Naive thymus-derived CD4-positive, alpha-beta T cell (primary cell): ENCODE measurements around the gene DPM3. TPM values are rescaled to one million over a fixed set of nuclear protein-coding genes. Genes with fewer than 3 reads are reported as not detected.
"Not testable (repeated sequence)": the region's sequence is repeated elsewhere in the genome, so short reads cannot be mapped to it uniquely, and the experiment has no call there.

Source experiments
- ATAC-seq: fragments of 150-1000 bp; cut with Tn5 transposase; 2 replicates; pipeline ENCODE4 v1.10.0; 2021; ENCODE audit warnings: mild to moderate bottlenecking, moderate library complexity
- CTCF ChIA-PET: fragments of 350-600 bp; sonication (Branson Sonifier 250); formaldehyde crosslinking; loops from one replicate; lab custom pipeline; 2021; ENCODE audit warnings: antibody characterized with exemption; lab: Charles Lee
- POLR2A ChIA-PET: fragments of 350-600 bp; sonication (Branson Sonifier 250); formaldehyde crosslinking; loops from one replicate; lab custom pipeline; 2021; ENCODE audit warnings: antibody characterized with exemption, inconsistent platforms; lab: Charles Lee
- DNase-seq, 9 donors: peaks; one replicate each; pipeline versions ENCODE4 v3.0.0 to v3.0.0-alpha.2; 2020 to 2022; ENCODE audit warnings: mixed read lengths in 1 of 9
- H3K27ac ChIP-seq: one replicate; pipeline ENCODE4 v1.7.0; 2013; ENCODE audit warnings: mild to moderate bottlenecking, low read depth, low read length, moderate library complexity
- H3K27me3 ChIP-seq, 2 donors: one replicate each; pipeline ENCODE4 v1.7.0; 2013; ENCODE audit warnings: low read length in 2 of 2, mild to moderate bottlenecking in 2 of 2, moderate library complexity in 2 of 2; ENCODE audit not compliant: control insufficient read depth in 2 of 2, insufficient read depth in 2 of 2
- H3K36me3 ChIP-seq, 3 experiments: 1 replicate in 2 of 3; 2 replicates in 1 of 3; pipeline ENCODE4 v1.7.0; 2013; ENCODE audit warnings: low read length in 3 of 3, mild to moderate bottlenecking in 3 of 3, moderate library complexity in 1 of 3; ENCODE audit not compliant: insufficient read depth in 3 of 3, control insufficient read depth in 2 of 3
- H3K4me1 ChIP-seq, 2 donors: one replicate each; pipeline ENCODE4 v1.7.0; 2013; ENCODE audit warnings: low read length in 2 of 2, mild to moderate bottlenecking in 2 of 2, moderate library complexity in 1 of 2; ENCODE audit not compliant: control insufficient read depth in 2 of 2, insufficient read depth in 2 of 2
- H3K4me3 ChIP-seq: 2 replicates; pipeline ENCODE4 v1.7.0; 2013; ENCODE audit warnings: mild to moderate bottlenecking, low read length
- H3K9me3 ChIP-seq, 3 experiments: 1 replicate in 2 of 3; 2 replicates in 1 of 3; pipeline ENCODE4 v1.7.0; 2013; ENCODE audit warnings: low read length in 3 of 3; ENCODE audit not compliant: control insufficient read depth in 2 of 3
- H3K27ac Mint-ChIP-seq, 9 donors: one replicate each; pipeline ENCODE4 v1.8.0; 2020 to 2022; ENCODE audit warnings: mixed read lengths in 9 of 9, mild to moderate bottlenecking in 8 of 9, moderate library complexity in 5 of 9, inconsistent platforms in 2 of 9
- H3K27me3 Mint-ChIP-seq, 5 donors: one replicate each; pipeline ENCODE4 v1.8.0; 2021 to 2022; ENCODE audit warnings: mixed read lengths in 5 of 5, mild to moderate bottlenecking in 1 of 5
- H3K36me3 Mint-ChIP-seq, 5 donors: one replicate each; pipeline ENCODE4 v1.8.0; 2020 to 2022; ENCODE audit warnings: mixed read lengths in 5 of 5, mild to moderate bottlenecking in 3 of 5, inconsistent platforms in 1 of 5
- H3K4me1 Mint-ChIP-seq, 7 donors: one replicate each; pipeline ENCODE4 v1.8.0; 2020 to 2022; ENCODE audit warnings: mixed read lengths in 7 of 7, mild to moderate bottlenecking in 3 of 7, inconsistent platforms in 1 of 7
- H3K4me3 Mint-ChIP-seq, 10 donors: one replicate each; pipeline ENCODE4 v1.8.0; 2020 to 2022; ENCODE audit warnings: mild to moderate bottlenecking in 10 of 10, mixed read lengths in 10 of 10, moderate library complexity in 6 of 10, inconsistent platforms in 2 of 10
- H3K9me3 Mint-ChIP-seq, 11 donors: one replicate each; pipeline ENCODE4 v1.8.0; 2020 to 2022; ENCODE audit warnings: mixed read lengths in 11 of 11, mild to moderate bottlenecking in 4 of 11, inconsistent platforms in 1 of 11, moderate library complexity in 1 of 11
- intact Hi-C, 2 donors: fragments of 100-400 bp; cut with micrococcal nuclease; formaldehyde crosslinking; loops; one replicate each; pipeline ENCODE4 v1.15.1; 2023
- polyA plus RNA-seq, 2 donors: library from polyadenylated mRNA; unstranded; fragments of 300-500 nt; fragmentation: Illumina TruSeq; gene quantifications; one replicate each; pipeline ENCODE4 v1.2.3, GENCODE V29; 2021
- total RNA-seq, 6 experiments: library from RNA in 5 of 6; stranded (reverse) in 5 of 6; gene quantifications; 1 replicate in 5 of 6; 2 replicates in 1 of 6; pipeline ENCODE4 v1.2.3 and lab custom pipeline; 2021 to 2026

DPM3 gene
- total and polyA plus RNA-seq, 7 experiments from 2014 or later: 29.1 to 128 (median 46.6) TPM

DNA sequence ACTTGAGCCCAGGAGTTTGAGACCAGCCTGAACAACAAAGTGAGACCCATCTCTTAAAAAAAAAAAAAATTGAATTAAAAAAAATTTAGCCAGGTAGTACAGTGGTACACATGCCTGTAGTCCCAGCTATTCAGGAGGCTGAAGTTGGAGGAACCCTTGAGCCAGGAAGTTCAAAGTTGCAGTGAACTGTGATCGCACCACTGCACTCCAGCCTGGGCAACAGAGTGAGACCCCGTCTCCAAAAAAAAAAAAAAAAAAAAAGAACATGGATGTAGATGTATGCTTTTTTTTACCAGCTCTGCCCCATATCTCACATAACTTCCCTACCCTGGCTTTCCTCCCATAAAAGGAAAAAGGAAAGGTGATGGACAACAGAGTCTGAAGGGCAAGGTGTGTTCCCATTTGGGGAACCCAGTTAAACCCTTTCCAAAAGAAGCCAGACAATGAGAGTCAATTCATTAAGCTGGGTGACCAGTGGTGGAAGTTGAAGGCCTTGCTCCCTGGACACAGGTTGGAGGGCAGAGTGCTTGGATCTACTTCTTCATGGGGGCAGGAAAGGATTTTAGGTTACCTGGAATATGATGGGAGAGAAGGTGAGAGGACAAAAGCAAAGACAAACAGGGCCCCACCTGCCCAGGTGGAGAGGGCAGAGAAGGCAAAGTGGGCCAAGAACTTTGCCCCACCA, 29.9 kb upstream of the DPM3 start:
- H3K9me3 Mint-ChIP-seq: peaks cover 0 to 4% (median 0%) of the 10 kb centered on the region in 11 donors
- no peak overlapping the region for H3K4me3 ChIP-seq
- no peaks in the 10 kb centered on the region for H3K27me3 ChIP-seq
- CTCF ChIA-PET: interaction anchor here (0.6 to 6.6 kb wide), 5 partner anchors 23 to 385 kb away, joined by 3 to 88 read pairs (median 6); no protein-coding TSS in a partner anchor
- H3K36me3 Mint-ChIP-seq: peaks cover 3 to 17% (median 11%) of the 10 kb centered on the region in 5 donors
- H3K27ac ChIP-seq: no peak overlapping the region
- no peak for DNase-seq
- H3K4me1 ChIP-seq: peaks cover 16 to 22% of the 10 kb centered on the region in 2 donors
- H3K36me3 ChIP-seq: peaks cover 0 to 24% (median 0%) of the 10 kb centered on the region in 3 experiments
- intact Hi-C loops: loop anchor here (5.0 kb wide), 2 partner anchors 72 to 152 kb away; partner anchors contain the start of gene RUSC1 (in 1 of the 2)
- H3K27me3 Mint-ChIP-seq: peaks cover 0 to 10% (median 0%) of the 10 kb centered on the region in 5 donors
- ATAC-seq: no peak
- peaks cover 31 to 59% (median 45%) of the 10 kb centered on the region in 7 donors for H3K4me1 Mint-ChIP-seq
- peak overlapping the region in 3 of 10 donors; percentile 20 to 53 (median 32) for H3K4me3 Mint-ChIP-seq
- peak overlapping the region in 4 of 9 donors; percentile 32 to 83 (median 68) for H3K27ac Mint-ChIP-seq
- POLR2A ChIA-PET: no interaction called here
- H3K9me3 ChIP-seq: no peaks in the 10 kb centered on the region

DNA sequence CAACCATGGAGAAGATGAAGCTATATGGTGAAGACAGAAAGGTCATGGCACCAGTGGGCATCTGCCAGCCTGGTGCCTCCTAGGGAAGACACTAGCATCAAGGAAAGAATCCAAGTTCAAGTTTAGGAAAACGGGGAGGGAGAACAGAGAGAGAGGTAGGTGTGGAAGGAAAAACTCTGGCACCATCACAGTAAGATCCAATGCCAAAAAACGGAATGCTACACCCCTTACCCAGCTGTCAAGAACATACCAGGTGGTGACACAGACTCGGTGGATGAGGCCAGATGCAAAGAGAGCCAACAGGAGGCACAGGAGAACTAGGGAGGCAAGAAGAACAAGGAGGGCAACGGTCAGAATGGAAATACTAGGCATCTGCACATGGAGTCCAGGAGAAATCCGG, 29.2 kb upstream of the DPM3 start:
- H3K36me3 Mint-ChIP-seq: peaks cover 3 to 15% (median 11%) of the 10 kb centered on the region in 5 donors
- peaks cover 0 to 24% (median 0%) of the 10 kb centered on the region in 3 experiments for H3K36me3 ChIP-seq
- no peak overlapping the region for H3K4me3 ChIP-seq
- ATAC-seq (no peak), DNase-seq (no peak)
- H3K27ac Mint-ChIP-seq: peak overlapping the region in 1 of 9 donors; percentile 75
- H3K27ac ChIP-seq: no peak overlapping the region
- H3K4me3 Mint-ChIP-seq: peak overlapping the region in 3 of 10 donors; percentile 0 to 20 (median 7)
- H3K9me3 Mint-ChIP-seq: peaks cover 0 to 4% (median 0%) of the 10 kb centered on the region in 11 donors
- intact Hi-C loops: no loop called here
- H3K4me1 Mint-ChIP-seq: peaks cover 27 to 52% (median 38%) of the 10 kb centered on the region in 7 donors
- POLR2A ChIA-PET: interaction anchor here (0.6 kb wide), 1 partner anchor 556 kb away, joined by 3 read pairs; no protein-coding TSS in a partner anchor
- peaks cover 16 to 22% of the 10 kb centered on the region in 2 donors for H3K4me1 ChIP-seq
- H3K27me3 ChIP-seq: no peaks in the 10 kb centered on the region
- CTCF ChIA-PET: interaction anchor here (0.5 to 6.6 kb wide), 9 partner anchors 24 to 233 kb away, joined by 3 to 88 read pairs (median 3); partner anchors contain the start of genes MTX1 and PMVK
- H3K27me3 Mint-ChIP-seq: peaks cover 0 to 10% (median 0%) of the 10 kb centered on the region in 5 donors
- H3K9me3 ChIP-seq: no peaks in the 10 kb centered on the region

DNA sequence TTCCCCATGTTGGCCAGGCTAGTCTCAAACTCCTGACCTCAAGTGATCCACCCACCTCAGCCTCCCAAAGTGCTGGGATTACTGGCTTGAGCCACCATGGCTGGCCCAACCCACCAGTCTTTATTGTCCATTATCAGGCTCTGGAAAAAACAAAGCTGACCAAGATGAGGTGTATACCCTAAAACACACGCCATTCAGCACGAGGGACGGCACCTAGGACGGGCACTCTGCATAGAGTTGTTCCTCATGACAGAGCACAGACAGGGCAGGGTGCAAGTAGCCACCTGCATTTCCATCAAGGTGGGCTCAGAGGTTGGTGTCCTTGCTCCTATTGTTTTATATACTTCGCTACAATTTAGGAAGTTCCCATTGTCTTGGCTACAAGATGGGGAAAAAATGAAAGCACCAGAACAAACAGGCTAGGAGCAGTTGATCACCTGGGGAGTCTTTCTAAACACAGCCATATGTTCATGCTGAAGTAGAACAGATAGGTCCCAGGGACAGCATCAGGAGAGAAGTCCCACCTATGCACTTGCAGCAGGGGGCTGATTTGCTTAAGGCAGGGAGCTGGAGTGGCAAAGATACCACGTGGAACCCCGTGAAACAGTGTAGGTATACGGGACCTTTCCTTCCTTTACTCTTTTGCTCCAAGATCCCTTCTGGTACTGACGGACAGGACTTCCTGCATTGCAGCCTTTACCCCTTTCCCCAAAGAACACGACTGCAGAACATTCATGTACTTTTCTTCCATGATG, 28.3 kb upstream of the DPM3 start:
- peak in 1 of 9 donors; percentile 18 for DNase-seq
- Mint-ChIP-seq H3K36me3 (peaks cover 3 to 13% (median 11%) of the 10 kb centered on the region in 5 donors), H3K27me3 (peaks cover 0 to 10% (median 0%) of the 10 kb centered on the region in 5 donors), H3K9me3 (peaks cover 0 to 4% (median 0%) of the 10 kb centered on the region in 11 donors), H3K27ac (peak overlapping the region in 1 of 9 donors; percentile 65), H3K4me1 (peaks cover 26 to 45% (median 32%) of the 10 kb centered on the region in 7 donors), H3K4me3 (no peak overlapping the region)
- Histone ChIP-seq H3K4me3 (no peak overlapping the region), H3K36me3 (peaks cover 0 to 24% (median 0%) of the 10 kb centered on the region in 3 experiments), H3K27me3 (no peaks in the 10 kb centered on the region), H3K27ac (no peak overlapping the region), H3K4me1 (peaks cover 16 to 22% of the 10 kb centered on the region in 2 donors), H3K9me3 (no peaks in the 10 kb centered on the region)
- POLR2A ChIA-PET: interaction anchor here (1.2 kb wide), 1 partner anchor 34 kb away, joined by 4 read pairs; the partner anchor contains the start of gene SLC50A1
- no peak for ATAC-seq
- CTCF ChIA-PET: interaction anchor here (0.5 to 6.6 kb wide), 11 partner anchors 21 to 777 kb away, joined by 3 to 88 read pairs (median 3); partner anchors contain the start of genes MTX1 and PMVK
- intact Hi-C loops: loop anchor here in 1 of 2 donors (1.0 kb wide), 1 partner anchor 77 kb away; no protein-coding TSS in a partner anchor

- H3K27me3 ChIP-seq, H3K27ac ChIP-seq, H3K9me3 ChIP-seq, H3K27me3 Mint-ChIP-seq, DNase-seq, ATAC-seq, H3K9me3 Mint-ChIP-seq, H3K4me3 ChIP-seq: not testable (repeated sequence)
- H3K36me3 ChIP-seq: peaks cover 0 to 24% (median 0%) of the 10 kb centered on the region in 3 experiments
- Mint-ChIP-seq H3K4me1 (peaks cover 20 to 40% (median 27%) of the 10 kb centered on the region in 7 donors), H3K4me3 (peak overlapping the region in 5 of 10 donors; percentile 22 to 76 (median 66)), H3K27ac (peak overlapping the region in 6 of 9 donors; percentile 7 to 68 (median 40)), H3K36me3 (peaks cover 3 to 12% (median 11%) of the 10 kb centered on the region in 5 donors)
- ChIA-PET POLR2A (interaction anchor here (0.8 to 1.2 kb wide), 2 partner anchors 33 to 62 kb away, joined by 3 to 4 read pairs; partner anchors contain the start of gene SLC50A1), CTCF (interaction anchor here (0.9 to 6.6 kb wide), 4 partner anchors 73 to 115 kb away, joined by 3 to 88 read pairs (median 7); no protein-coding TSS in a partner anchor)
- intact Hi-C loops: loop anchor here in 1 of 2 donors (1.0 kb wide), 1 partner anchor 77 kb away; no protein-coding TSS in a partner anchor
- H3K4me1 ChIP-seq: peaks cover 12 to 22% of the 10 kb centered on the region in 2 donors
Observed at GRCh38 chr1:155168105-155168445, 27.7 kb upstream of the DPM3 start.

DNA sequence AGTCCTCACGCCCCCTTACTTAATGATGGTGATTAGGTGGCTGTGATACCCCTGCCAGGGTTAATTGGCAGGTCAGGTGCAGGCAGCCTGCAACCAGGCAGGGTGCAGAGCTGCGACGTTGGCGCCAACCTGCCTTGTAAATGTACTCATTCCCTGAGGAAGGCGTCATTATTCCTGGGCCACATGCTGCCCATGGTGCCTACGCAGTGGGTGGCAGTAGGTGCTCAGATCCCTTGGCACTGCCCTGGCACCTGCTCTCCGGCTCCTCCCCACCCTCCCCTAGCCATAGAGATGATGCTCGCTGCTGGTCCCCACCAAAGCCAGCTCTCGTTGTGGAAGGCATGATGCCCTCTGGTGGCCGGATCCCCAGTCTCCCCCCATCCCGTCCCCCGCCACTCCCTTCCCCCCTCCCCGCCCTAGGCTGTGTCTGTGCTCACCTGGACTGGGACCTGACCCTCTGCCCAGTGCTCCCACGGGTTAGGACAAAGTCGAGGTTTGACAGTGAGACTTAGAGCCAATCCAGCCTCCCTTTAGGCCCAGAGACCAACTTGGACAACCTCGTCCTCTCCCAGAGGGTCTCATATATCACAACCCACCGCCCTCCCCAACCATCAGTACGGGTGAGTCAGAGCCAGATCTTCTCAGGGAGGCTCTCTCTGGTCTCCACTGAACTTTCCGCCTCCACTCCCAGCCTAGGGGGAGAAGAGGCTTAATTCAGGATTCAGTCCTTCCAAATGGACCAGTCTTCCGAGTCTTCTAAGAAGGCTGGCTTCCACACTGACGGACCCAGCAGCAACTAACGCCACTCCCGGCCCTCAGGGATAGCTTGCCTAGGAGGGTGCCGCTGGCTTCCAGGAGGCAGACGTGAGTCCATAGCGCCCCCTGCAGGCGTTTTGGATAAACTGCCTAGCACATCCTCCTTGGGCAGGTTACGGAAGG, 27.1 kb upstream of the DPM3 start:
- H3K36me3 ChIP-seq: peaks cover 0 to 20% (median 0%) of the 10 kb centered on the region in 3 experiments
- no peak overlapping the region for H3K27ac ChIP-seq
- Mint-ChIP-seq H3K4me1 (peaks cover 18 to 35% (median 24%) of the 10 kb centered on the region in 7 donors), H3K36me3 (peaks cover 3 to 12% (median 11%) of the 10 kb centered on the region in 5 donors), H3K27me3 (peaks cover 0 to 4% (median 0%) of the 10 kb centered on the region in 5 donors), H3K4me3 (peak overlapping the region in 9 of 10 donors; percentile 22 to 76 (median 66)), H3K9me3 (no peaks in the 10 kb centered on the region), H3K27ac (peak overlapping the region in 7 of 9 donors; percentile 7 to 68 (median 42))
- intact Hi-C loops: loop anchor here (1.0 kb wide), 3 partner anchors 27 to 76 kb away; partner anchors contain the start of gene DPM3 (in 1 of the 2)
- CTCF ChIA-PET: interaction anchor here (0.9 to 6.6 kb wide), 4 partner anchors 72 to 114 kb away, joined by 3 to 88 read pairs (median 7); no protein-coding TSS in a partner anchor
- peak; percentile 85 for ATAC-seq
- H3K4me1 ChIP-seq: peaks cover 10 to 20% of the 10 kb centered on the region in 2 donors
- H3K4me3 ChIP-seq: peak overlapping the region; percentile 45
- peak; percentile 69 to 83 (median 81) for DNase-seq
- no peaks in the 10 kb centered on the region for H3K27me3 ChIP-seq
- H3K9me3 ChIP-seq: no peaks in the 10 kb centered on the region
- POLR2A ChIA-PET: interaction anchor here (0.8 to 1.7 kb wide), 4 partner anchors 32 to 76 kb away, joined by 3 to 5 read pairs (median 4); partner anchors contain the start of gene SLC50A1
